PC-3 (cell line): ENCODE measurements around the gene GPRC6A. TPM values are rescaled to one million over a fixed set of nuclear protein-coding genes. Genes with fewer than 3 reads are reported as not detected.

Experiments used
- ATAC-seq: fragments of 200-7000 bp; cut with Tn5 transposase; 2 replicates; pipeline ENCODE4 v1.9.1; 2020; ENCODE audit warnings: mild to moderate bottlenecking, moderate library complexity
- BruUV-seq: library from RNA; stranded (reverse); fragments of 400-500 nt; replicated peaks from 2 replicates; lab custom pipeline; 2021; lab: Mats Ljungman, UMichigan
- CTCF ChIA-PET: fragments of 300-600 bp; sonication (Branson Sonifier 250); formaldehyde crosslinking; loops from one replicate; lab custom pipeline; 2022; ENCODE audit warnings: antibody characterized with exemption; lab: Charles Lee
- POLR2A ChIA-PET: fragments of 300-600 bp; sonication (Branson Sonifier 250); formaldehyde crosslinking; loops from one replicate; lab custom pipeline; 2022; ENCODE audit warnings: antibody characterized with exemption; ENCODE audit not compliant: unreplicated experiment; lab: Charles Lee
- DNase-seq: peaks from one replicate; pipeline ENCODE4 v3.0.0-alpha.2; 2015
- H2AFZ ChIP-seq: fragments of 300-600 bp; sonication (generic); 2 replicates; pipeline ENCODE4 v1.6.0; 2016; ENCODE audit warnings: antibody characterized with exemption, low read length
- H3F3A ChIP-seq: fragments of 300-600 bp; sonication (generic); one replicate; pipeline ENCODE4 v1.6.0; 2017; ENCODE audit warnings: antibody characterized with exemption, low read length, control low read depth, mild to moderate bottlenecking; ENCODE audit not compliant: unreplicated experiment
- H3K27ac ChIP-seq: fragments of 300-600 bp; sonication (generic); 2 replicates; pipeline ENCODE4 v1.5.1; 2016; ENCODE audit warnings: mild to moderate bottlenecking, low read length
- H3K27me3 ChIP-seq: fragments of 300-600 bp; sonication (generic); 2 replicates; pipeline ENCODE4 v1.6.1; 2016; ENCODE audit warnings: low read length, mixed read lengths
- H3K36me3 ChIP-seq: fragments of 300-600 bp; sonication (generic); 2 replicates; pipeline ENCODE4 v1.6.1; 2016; ENCODE audit warnings: low read depth, mixed run types, low read length, mixed read lengths
- H3K4me1 ChIP-seq: fragments of 300-600 bp; sonication (generic); 2 replicates; pipeline ENCODE4 v1.5.1; 2016; ENCODE audit warnings: low read length; ENCODE audit not compliant: insufficient read depth
- H3K4me2 ChIP-seq: fragments of 300-600 bp; sonication (generic); 2 replicates; pipeline ENCODE4 v1.6.0; 2016; ENCODE audit warnings: low read length
- H3K4me3 ChIP-seq: fragments of 300-600 bp; sonication (generic); 2 replicates; pipeline ENCODE4 v1.5.1; 2016; ENCODE audit warnings: mild to moderate bottlenecking, low read length, mixed read lengths
- H3K79me2 ChIP-seq: fragments of 300-600 bp; sonication (generic); 2 replicates; pipeline ENCODE4 v1.6.1; 2017; ENCODE audit warnings: low read length, mixed read lengths
- H3K9ac ChIP-seq: fragments of 300-600 bp; sonication (generic); 2 replicates; pipeline ENCODE4 v1.6.0; 2016; ENCODE audit warnings: mild to moderate bottlenecking, low read length
- H3K9me2 ChIP-seq: fragments of 300-600 bp; sonication (generic); replicated peaks from 2 replicates; pipeline ENCODE4 v1.6.1; 2016; ENCODE audit warnings: mixed run types, low read length, mixed read lengths
- H3K9me3 ChIP-seq: fragments of 300-600 bp; sonication (generic); 2 replicates; pipeline ENCODE4 v1.6.1; 2016; ENCODE audit warnings: low read length, mixed read lengths
- H4K20me1 ChIP-seq: fragments of 300-600 bp; sonication (generic); 2 replicates; pipeline ENCODE4 v1.6.1; 2016; ENCODE audit warnings: low read length, mixed read lengths
- EZH2 ChIP-seq: fragments of 300-600 bp; sonication (generic); IDR thresholded peaks from one replicate; pipeline ENCODE4 v1.6.1; 2017; ENCODE audit warnings: antibody characterized with exemption, mild to moderate bottlenecking, low read length; ENCODE audit not compliant: unreplicated experiment
- EZH2phosphoT487 ChIP-seq: fragments of 300-600 bp; sonication (generic); IDR thresholded peaks from 2 replicates; pipeline ENCODE4 v1.6.1; 2018; ENCODE audit warnings: mild to moderate bottlenecking, antibody characterized with exemption, low read length, borderline replicate concordance
- intact Hi-C: fragments of 100-400 bp; cut with micrococcal nuclease; formaldehyde crosslinking; loops from 2 replicates; pipeline ENCODE4 v1.9.0; 2023
- total RNA-seq: library from RNA; depleted of rRNA; stranded (reverse); fragments of >200 nt; gene quantifications from 2 replicates; pipeline ENCODE4 v1.2.3, GENCODE V29; 2014
- TF ChIP-seq, protein P1 (sequence below): fragments of 300-600 bp; sonication (generic); conservative IDR thresholded peaks from 2 replicates; pipeline ENCODE4 v1.5.1; 2017; ENCODE audit warnings: antibody characterized with exemption, low read depth, mild to moderate bottlenecking, low read length

Gene GPRC6A
- total RNA-seq, 1 experiment from 2014 or later = not detected

DNA sequence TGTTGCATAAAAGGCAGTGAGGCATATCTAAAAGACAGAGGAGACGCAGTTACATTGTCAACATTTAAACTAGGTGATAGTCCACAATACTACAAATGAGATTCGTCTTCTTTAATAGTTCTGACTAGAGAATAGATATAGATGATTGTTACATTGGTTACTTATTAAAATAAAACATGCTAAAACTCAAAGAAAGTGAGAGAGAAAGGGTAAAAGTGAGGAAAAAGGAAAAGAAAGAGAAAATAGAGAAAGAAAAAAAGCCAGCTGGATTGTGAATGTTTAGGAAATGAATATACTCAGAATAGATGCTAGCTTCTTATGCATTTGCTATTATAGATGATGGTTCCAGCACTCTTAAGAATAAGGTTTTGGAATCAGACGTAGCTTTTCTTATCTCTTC, 35.7 kb downstream of the GPRC6A start:
- no peaks in the 10 kb centered on the region for H3K9me2 ChIP-seq
- intact Hi-C loops = no loop called here
- no peak for ATAC-seq
- H3K36me3 ChIP-seq = no peaks in the 10 kb centered on the region
- no peak overlapping the region for H3K27ac ChIP-seq
- TF ChIP-seq, protein P1, sequence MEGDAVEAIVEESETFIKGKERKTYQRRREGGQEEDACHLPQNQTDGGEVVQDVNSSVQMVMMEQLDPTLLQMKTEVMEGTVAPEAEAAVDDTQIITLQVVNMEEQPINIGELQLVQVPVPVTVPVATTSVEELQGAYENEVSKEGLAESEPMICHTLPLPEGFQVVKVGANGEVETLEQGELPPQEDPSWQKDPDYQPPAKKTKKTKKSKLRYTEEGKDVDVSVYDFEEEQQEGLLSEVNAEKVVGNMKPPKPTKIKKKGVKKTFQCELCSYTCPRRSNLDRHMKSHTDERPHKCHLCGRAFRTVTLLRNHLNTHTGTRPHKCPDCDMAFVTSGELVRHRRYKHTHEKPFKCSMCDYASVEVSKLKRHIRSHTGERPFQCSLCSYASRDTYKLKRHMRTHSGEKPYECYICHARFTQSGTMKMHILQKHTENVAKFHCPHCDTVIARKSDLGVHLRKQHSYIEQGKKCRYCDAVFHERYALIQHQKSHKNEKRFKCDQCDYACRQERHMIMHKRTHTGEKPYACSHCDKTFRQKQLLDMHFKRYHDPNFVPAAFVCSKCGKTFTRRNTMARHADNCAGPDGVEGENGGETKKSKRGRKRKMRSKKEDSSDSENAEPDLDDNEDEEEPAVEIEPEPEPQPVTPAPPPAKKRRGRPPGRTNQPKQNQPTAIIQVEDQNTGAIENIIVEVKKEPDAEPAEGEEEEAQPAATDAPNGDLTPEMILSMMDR = no peak
- H3K27me3 ChIP-seq = no peaks in the 10 kb centered on the region
- H3K9ac ChIP-seq = no peak overlapping the region
- POLR2A ChIA-PET = no interaction called here
- H3K9me3 ChIP-seq = no peaks in the 10 kb centered on the region
- H3K4me1 ChIP-seq = no peaks in the 10 kb centered on the region
- no peak overlapping the region for H3K4me2 ChIP-seq
- H3F3A ChIP-seq = no peaks in the 10 kb centered on the region
- no peaks in the 10 kb centered on the region for H4K20me1 ChIP-seq
- CTCF ChIA-PET = no interaction called here
- no peak overlapping the region for H2AFZ ChIP-seq
- no peak overlapping the region for H3K4me3 ChIP-seq
- no TSS peak for BruUV-seq
- H3K79me2 ChIP-seq = no peaks in the 10 kb centered on the region
- DNase-seq = no peak

DNA sequence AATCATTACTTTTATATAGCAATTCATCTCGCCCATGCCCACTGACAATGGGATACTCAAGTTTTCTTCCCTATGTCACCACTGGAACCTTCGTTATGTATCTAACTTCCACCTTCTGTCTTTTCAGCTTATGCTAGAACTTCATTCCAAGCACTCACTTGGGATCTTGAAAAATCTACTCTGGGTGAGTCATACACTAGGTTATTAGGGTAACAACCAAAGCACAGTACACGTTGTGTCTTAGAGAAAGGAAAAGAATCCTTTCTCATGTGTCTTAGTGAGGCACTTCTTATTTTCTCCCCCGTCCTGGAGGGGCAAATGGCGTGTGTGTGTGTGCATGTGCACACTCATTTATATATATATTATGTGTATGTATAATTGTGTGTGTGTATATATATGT, 45.0 kb downstream of the GPRC6A start:
- intact Hi-C loops = no loop called here
- POLR2A ChIA-PET = no interaction called here
- Histone ChIP-seq H3K4me3 (no peak overlapping the region), H3K27me3 (no peaks in the 10 kb centered on the region), H3K9me3 (no peaks in the 10 kb centered on the region), H3K9ac (no peak overlapping the region), H3K79me2 (no peaks in the 10 kb centered on the region), H3K36me3 (no peaks in the 10 kb centered on the region), H3K27ac (no peak overlapping the region), H3F3A (no peaks in the 10 kb centered on the region), H3K4me2 (no peak overlapping the region), H3K4me1 (no peaks in the 10 kb centered on the region), H2AFZ (no peak overlapping the region), H3K9me2 (no peaks in the 10 kb centered on the region), H4K20me1 (no peaks in the 10 kb centered on the region)
- CTCF ChIA-PET = no interaction called here
- TF ChIP-seq EZH2phosphoT487 = no peak
- no peak for TF ChIP-seq EZH2
- TF ChIP-seq, protein P1 = no peak
- DNase-seq (no peak), ATAC-seq (no peak; the same call in 1 of the 2 replicates)
- BruUV-seq = no TSS peak

DNA sequence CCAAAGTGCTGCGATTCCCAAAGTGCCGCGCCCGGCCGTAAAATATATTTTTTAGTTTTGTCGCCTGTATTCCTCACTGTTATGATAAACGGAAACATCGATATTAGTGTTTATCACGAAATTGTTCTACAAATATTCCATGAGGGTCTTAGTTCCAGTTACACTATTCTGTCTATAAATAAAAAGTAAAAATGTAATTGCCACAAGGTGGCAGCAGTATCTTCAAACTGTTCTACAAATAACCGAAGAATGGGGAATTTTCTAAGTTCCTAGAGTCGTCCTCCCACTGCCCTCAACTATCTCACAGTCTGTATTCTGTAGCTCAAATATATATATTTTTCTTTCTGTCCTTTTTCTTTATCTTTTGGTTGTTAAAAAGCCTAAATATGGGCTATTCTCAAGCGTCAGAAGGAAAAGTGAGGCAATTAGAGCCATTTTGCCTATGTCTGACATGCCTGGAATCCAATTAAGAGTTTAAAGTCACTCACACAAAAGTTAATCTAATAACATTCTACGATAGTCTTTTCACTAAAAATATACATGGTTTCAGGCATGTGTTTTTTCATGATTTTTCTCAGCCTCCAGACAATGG, 49.2 kb downstream of the GPRC6A start:
- peak; percentile 43; the same call in 1 of the 2 replicates for ATAC-seq
- CTCF ChIA-PET = no interaction called here
- H3K4me1 ChIP-seq = no peaks in the 10 kb centered on the region
- no peaks in the 10 kb centered on the region for H3K79me2 ChIP-seq
- TF ChIP-seq EZH2phosphoT487 (no peak), EZH2 (no peak)
- TF ChIP-seq, protein P1 = peak; percentile 61
- no peaks in the 10 kb centered on the region for H3K27me3 ChIP-seq
- POLR2A ChIA-PET = no interaction called here
- H3K9me3 ChIP-seq = no peaks in the 10 kb centered on the region
- no peaks in the 10 kb centered on the region for H3F3A ChIP-seq
- peak; percentile 67 for DNase-seq
- H3K4me2 ChIP-seq = peak overlapping the region; percentile 42
- BruUV-seq = no TSS peak
- intact Hi-C loops = loop anchor here (1.0 kb wide), 2 partner anchors 68 to 190 kb away; no protein-coding TSS in a partner anchor
- no peaks in the 10 kb centered on the region for H3K36me3 ChIP-seq
- no peak overlapping the region for H3K9ac ChIP-seq
- H3K27ac ChIP-seq = no peak overlapping the region
- no peaks in the 10 kb centered on the region for H3K9me2 ChIP-seq
- H3K4me3 ChIP-seq = no peak overlapping the region
- H2AFZ ChIP-seq = peak overlapping the region; percentile 43; the same call in 1 of the 2 replicates
- H4K20me1 ChIP-seq = no peaks in the 10 kb centered on the region
